Body of pancreas (tissue), 4 donors: ENCODE data around the gene CORO1C. TPM values are rescaled to one million over a fixed set of nuclear protein-coding genes. Genes with fewer than 3 reads are reported as not detected.

Source experiments
- ATAC-seq: fragments of 150-250 bp; one replicate; pipeline ENCODE4 v1.9.1; 2016
- DNase-seq, 4 donors: peaks; one replicate each; pipeline ENCODE4 v3.0.0-alpha.2; 2019
- H3K27ac ChIP-seq, 4 donors: fragments of 200-600 bp; sonication (generic); 1 replicate in 3 of 4; 2 replicates in 1 of 4; pipeline versions ENCODE4 v1.5.1 to v1.6.1; 2016 to 2019; ENCODE audit warnings: mild to moderate bottlenecking in 1 of 4, mixed read lengths in 1 of 4, moderate library complexity in 1 of 4
- H3K27me3 ChIP-seq, 2 donors: fragments of 200-600 bp; sonication (generic); one replicate each; pipeline ENCODE4 v1.6.0; 2016; ENCODE audit warnings: mild to moderate bottlenecking in 1 of 2
- H3K36me3 ChIP-seq, 2 donors: fragments of 200-600 bp; sonication (generic); replicated peaks in 1 of 2; 2 replicates each; pipeline ENCODE4 v1.5.1; 2016; ENCODE audit warnings: low read depth in 2 of 2; ENCODE audit not compliant: insufficient read depth in 1 of 2
- H3K4me1 ChIP-seq: fragments of 200-600 bp; sonication (generic); one replicate; pipeline ENCODE4 v1.6.0; 2016
- H3K4me3 ChIP-seq, 2 donors: fragments of 200-600 bp; sonication (generic); 1 replicate in 1 of 2; 2 replicates in 1 of 2; pipeline ENCODE4 v1.5.1; 2016 to 2019
- H3K9me3 ChIP-seq, 3 donors: fragments of 200-600 bp; sonication (generic); 1 replicate in 2 of 3; 2 replicates in 1 of 3; pipeline ENCODE4 v1.5.1; 2016
- CTCF ChIP-seq, 7 experiments: fragments of 450-650 bp in 4 of 7; fragments of 200-600 bp in 3 of 7; sonication (generic) in 3 of 7; IDR thresholded peaks; one replicate each; pipeline ENCODE4 v1.5.1; 2016 to 2019; ENCODE audit warnings: antibody characterized with exemption in 7 of 7
- POLR2A ChIP-seq, 3 donors: fragments of 450-650 bp; IDR thresholded peaks; one replicate each; pipeline ENCODE4 v1.6.1; 2016; ENCODE audit warnings: antibody characterized with exemption in 3 of 3, mild to moderate bottlenecking in 2 of 3
- WGBS, 2 donors: methylation state at CpG; one replicate each; pipeline ENCODE4 v1.1.5; 2017; 5-methylcytosine and 5-hydroxymethylcytosine counted together
- intact Hi-C: fragments of 100-400 bp; cut with DNase I; formaldehyde crosslinking; loops from one replicate; pipeline ENCODE4 v1.15.1; 2023
- total RNA-seq, 2 donors: library from RNA; depleted of rRNA; stranded (reverse); fragments of >200 nt; gene quantifications; one replicate each; pipeline ENCODE4 v1.1.0, GENCODE V29; 2016

CORO1C gene
- total RNA-seq, 2 donors from 2014 or later: 26.7 to 27.4 TPM

GRCh38 chr12:108606492-108606891 is 124.8 kb downstream of the CORO1C start:
- 69 to 72% methylated on average over 9 of the region's 9 CpGs for WGBS, 2 donors
- Histone ChIP-seq H3K4me3 (no peak overlapping the region), H3K27ac (no peak overlapping the region), H3K36me3 (no peaks in the 10 kb centered on the region), H3K9me3 (no peaks in the 10 kb centered on the region), H3K27me3 (no peaks in the 10 kb centered on the region), H3K4me1 (no peaks in the 10 kb centered on the region)
- ATAC-seq (no peak), DNase-seq (no peak)
- TF ChIP-seq CTCF (IDR thresholded peaks at IDR 0.05) (no peak), POLR2A (IDR thresholded peaks at IDR 0.05) (no peak)
- intact Hi-C loops: no loop called here

- no peak for DNase-seq
- Histone ChIP-seq H3K36me3 (no peaks in the 10 kb centered on the region), H3K4me3 (no peak overlapping the region), H3K27ac (no peak overlapping the region), H3K27me3 (no peaks in the 10 kb centered on the region), H3K9me3 (no peaks in the 10 kb centered on the region), H3K4me1 (no peaks in the 10 kb centered on the region)
- WGBS, 2 donors: 70 to 79% methylated on average over 4 of the region's 4 CpGs
- no peak for TF ChIP-seq CTCF (IDR thresholded peaks at IDR 0.05)
- no peak for TF ChIP-seq POLR2A (IDR thresholded peaks at IDR 0.05)
- intact Hi-C loops: no loop called here
- ATAC-seq: no peak
Observed at GRCh38 chr12:108605690-108606406, 125.5 kb downstream of the CORO1C start.

GRCh38 chr12:108605000-108605689 is 126.2 kb downstream of the CORO1C start:
- Histone ChIP-seq H3K4me3 (no peak overlapping the region), H3K27me3 (no peaks in the 10 kb centered on the region), H3K4me1 (no peaks in the 10 kb centered on the region), H3K9me3 (no peaks in the 10 kb centered on the region), H3K36me3 (no peaks in the 10 kb centered on the region), H3K27ac (no peak overlapping the region)
- WGBS, 2 donors: 47 to 51% methylated on average over 3 of the region's 3 CpGs
- ATAC-seq: no peak
- TF ChIP-seq CTCF (IDR thresholded peaks at IDR 0.05): no peak
- no peak for TF ChIP-seq POLR2A (IDR thresholded peaks at IDR 0.05)
- intact Hi-C loops: no loop called here
- no peak for DNase-seq

GRCh38 chr12:108604208-108604941 is 126.9 kb downstream of the CORO1C start:
- no peaks in the 10 kb centered on the region for H3K27me3 ChIP-seq
- intact Hi-C loops: no loop called here
- TF ChIP-seq POLR2A (IDR thresholded peaks at IDR 0.05): no peak
- TF ChIP-seq CTCF (IDR thresholded peaks at IDR 0.05): no peak
- WGBS, 2 donors: 30 to 40% methylated on average over 14 of the region's 14 CpGs
- H3K27ac ChIP-seq: no peak overlapping the region
- no peaks in the 10 kb centered on the region for H3K9me3 ChIP-seq
- no peaks in the 10 kb centered on the region for H3K4me1 ChIP-seq
- H3K36me3 ChIP-seq: no peaks in the 10 kb centered on the region
- H3K4me3 ChIP-seq: no peak overlapping the region
- ATAC-seq (no peak), DNase-seq (no peak)
